ENCODE results near the gene PHETA2. TPM values are rescaled to one million over a fixed set of nuclear protein-coding genes. Genes with fewer than 3 reads are reported as not detected.

The PHETA2 gene, protein sequence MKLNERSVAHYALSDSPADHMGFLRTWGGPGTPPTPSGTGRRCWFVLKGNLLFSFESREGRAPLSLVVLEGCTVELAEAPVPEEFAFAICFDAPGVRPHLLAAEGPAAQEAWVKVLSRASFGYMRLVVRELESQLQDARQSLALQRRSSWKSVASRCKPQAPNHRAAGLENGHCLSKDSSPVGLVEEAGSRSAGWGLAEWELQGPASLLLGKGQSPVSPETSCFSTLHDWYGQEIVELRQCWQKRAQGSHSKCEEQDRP
- 15.4 and 17.3 TPM in 2 replicates for total RNA-seq

DNA sequence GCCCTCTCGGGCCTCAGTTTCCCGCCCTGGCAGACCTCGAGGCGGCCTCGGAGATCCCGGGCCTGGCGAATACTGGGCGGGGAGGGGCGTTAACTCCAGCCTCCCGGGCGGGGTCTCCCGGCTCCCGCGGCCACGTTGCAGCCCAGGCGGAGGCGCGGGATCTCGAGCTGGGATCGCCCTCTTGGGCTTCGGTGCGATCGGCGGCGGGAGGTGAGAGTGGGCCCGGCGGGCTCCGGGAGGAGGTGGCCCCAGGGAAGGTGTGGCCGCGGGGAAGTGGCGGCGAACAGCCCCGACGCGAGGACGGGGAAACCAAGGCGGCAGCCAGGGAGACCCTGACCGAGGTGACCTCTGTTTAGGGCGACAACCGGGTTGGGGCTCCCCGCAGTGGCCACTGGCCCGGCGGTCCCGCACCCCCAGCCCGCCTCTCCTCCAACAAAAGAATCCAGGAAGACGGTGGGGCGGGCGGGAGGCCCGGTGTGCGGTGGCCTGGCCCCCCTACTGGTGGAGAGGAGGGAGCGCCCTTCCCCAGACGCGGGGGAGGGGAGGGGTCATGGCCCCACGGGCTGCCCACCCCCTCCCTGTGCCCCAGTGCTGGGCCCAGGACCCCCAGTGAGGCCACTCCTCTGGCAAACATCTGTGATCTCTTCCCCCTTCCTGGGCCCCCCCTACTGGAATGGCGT, at the start of gene PHETA2:
Gene PHETA2, plus strand, starts transcription at position 117 of the 680 bp plus-strand sequence. CDS start 3,046 bp downstream, outside the sequence.

DNA sequence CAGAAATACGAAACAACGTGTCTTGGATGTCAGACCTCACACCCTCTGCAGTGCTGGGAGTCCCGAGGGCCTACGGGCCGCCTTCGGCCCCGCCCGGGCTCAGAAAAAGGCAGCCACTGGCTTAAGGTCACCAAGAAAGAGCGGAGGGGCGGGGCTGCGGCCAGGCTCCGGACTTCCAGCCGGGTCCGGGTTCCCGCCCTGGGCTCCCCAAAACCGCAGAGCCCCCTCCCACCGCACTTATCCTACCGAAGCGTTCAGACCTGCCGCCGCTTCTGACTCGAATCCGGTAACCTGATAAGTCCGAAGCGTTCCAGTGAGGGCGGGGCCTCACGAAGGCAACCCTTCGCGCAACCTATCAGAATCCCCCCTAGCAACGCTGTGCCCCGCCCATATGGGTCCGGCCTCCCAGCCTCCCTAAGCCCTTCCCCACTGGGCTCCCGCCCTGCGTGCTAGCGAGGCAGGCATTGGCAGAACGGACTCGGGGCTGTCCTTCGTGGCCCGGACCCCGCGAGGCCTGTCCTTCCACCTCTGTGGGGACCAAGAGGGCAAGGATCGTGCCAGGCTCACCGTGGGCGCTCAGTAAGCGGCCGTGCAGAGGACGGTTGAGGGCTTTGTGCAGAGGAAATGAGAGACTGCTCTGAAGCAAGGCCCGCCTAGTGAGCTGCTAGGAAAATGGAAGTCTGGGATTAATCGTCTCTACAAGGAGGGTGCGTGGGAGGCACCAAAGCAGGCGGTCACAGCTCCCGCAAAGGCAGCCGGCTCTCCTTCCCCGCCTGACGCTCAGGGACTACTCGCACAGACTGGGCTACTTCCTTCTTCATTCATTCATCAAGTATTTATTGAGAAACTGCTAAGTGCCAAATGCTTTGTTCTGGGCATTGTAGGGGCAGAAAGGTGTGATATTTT, 3.3 kb upstream of the PHETA2 start, which contains the start of gene NAGA:
Gene NAGA, minus strand, starts transcription at position 296 of the 906 bp plus-strand sequence. CDS start 515 bp downstream, outside the sequence.

DNA sequence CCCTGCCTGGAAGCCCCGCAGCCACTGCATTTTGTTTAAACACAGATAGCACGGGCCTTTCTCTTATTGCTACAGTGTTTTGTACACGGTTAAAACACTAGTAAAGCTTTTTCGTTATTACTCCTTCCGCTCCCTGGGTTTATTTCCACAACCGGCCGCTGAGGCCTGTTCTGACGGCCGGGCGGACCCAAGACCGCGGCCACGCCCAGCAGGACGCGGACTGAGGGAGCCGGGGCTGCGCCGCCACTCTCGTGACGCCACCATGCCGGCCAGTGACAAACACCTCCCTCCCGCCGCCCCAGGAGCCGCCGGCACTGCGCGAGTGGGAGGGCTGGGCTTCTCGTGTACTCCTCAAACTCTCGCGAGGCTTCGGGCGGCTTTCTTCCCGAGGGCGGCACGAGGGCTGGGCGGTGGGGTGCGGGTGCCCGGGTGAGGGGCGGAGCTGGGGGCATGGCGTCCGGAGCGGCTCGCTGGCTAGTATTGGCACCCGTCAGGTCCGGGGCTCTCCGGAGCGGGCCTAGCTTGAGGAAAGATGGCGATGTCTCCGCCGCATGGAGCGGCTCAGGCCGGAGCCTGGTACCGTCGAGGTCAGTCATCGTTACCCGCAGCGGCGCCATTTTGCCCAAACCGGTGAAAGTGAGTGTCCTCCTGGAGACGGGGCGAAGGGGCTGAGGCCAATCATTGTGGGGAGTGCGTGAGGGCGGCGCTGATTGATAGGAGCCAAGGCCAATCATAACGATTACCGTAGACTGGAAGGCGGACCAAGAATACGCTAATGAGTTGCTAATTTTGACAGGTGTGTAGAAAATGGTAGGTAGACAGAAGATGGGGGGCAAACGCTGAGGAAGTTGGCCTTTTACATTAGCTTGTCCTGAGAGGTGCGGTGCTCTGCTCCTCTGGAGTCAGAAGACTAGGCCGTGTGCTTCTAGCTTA, 5.5 kb downstream of the PHETA2 start, which contains the start of gene SMDT1:
Gene SMDT1, plus strand, starts transcription at position 382 of the 933 bp plus-strand sequence. Its CDS starts 69 bp downstream, at position 451.

DNA sequence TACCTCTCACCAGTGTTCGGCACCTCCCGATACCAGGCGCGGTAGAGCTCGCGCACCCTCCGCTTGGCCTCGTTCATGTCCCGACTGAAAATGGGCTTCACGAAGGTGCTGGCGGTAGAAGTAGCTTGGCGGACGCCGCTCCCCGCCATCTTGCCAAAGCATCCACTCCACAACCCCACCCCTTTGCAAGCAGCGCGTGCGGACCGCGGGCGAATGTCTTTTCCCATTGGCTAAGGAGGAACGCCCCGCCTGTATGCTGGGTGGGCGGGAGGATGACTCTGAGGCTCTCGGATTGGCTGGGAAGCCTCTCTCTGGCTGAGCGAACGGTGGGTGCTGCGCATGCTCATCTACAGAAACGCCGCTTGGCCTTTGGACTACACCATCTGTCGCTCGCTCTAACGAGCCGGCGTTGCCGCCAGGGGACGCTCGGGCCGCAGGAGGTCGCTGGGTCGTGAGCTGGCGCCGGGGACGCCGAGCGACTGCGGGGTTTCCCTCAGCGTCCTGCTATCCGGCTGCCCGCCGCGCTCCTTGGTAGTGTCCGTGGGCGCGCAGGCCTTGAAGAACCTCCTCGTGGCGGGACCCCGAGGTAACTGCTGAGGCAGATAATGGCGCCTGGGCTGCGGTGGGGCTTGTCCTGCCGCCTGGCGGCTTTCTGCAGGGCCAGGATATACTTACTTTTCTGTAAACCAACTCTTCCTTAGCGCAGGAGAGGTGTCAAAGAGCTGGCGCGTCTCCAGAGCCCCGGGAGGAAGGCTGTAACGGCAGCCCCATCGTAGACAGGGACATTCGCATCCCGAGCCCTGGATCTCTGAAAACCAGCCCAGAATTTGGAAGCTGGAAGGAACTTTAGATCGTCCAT, 16.8 kb downstream of the PHETA2 start, which contains the start of gene NDUFA6:
Gene NDUFA6, minus strand, starts transcription at position 177 of the 859 bp plus-strand sequence. Its CDS starts 28 bp downstream, at position 149.

Other genes starting within 250 kb of the PHETA2 start
- gene SREBF2, start 241.1 kb upstream of the PHETA2 start, total RNA-seq, result 36.5 and 58.2 TPM in 2 replicates
- gene SHISA8, start 159.2 kb upstream of the PHETA2 start, total RNA-seq, result not detected in 2 replicates
- gene TNFRSF13C, start 147.4 kb upstream of the PHETA2 start, total RNA-seq, result not detected in 2 replicates
- 3.7 and 9.6 TPM in 2 replicates for gene CENPM, start 127.1 kb upstream of the PHETA2 start, total RNA-seq
- not detected in 2 replicates for gene SEPTIN3, start 104.8 kb upstream of the PHETA2 start, total RNA-seq
- gene WBP2NL, start 75.5 kb upstream of the PHETA2 start, total RNA-seq, result not detected in 2 replicates
- gene NAGA, start 3.4 kb upstream of the PHETA2 start, total RNA-seq, result 22.6 and 24.6 TPM in 2 replicates
- gene SMDT1, start 5.5 kb downstream of the PHETA2 start, total RNA-seq, result 0.81 and 7.8 TPM in 2 replicates
- 37.7 and 42.4 TPM in 2 replicates for gene NDUFA6, start 16.5 kb downstream of the PHETA2 start, total RNA-seq
- 0.18 TPM in 1 of 2 replicates, not detected in the other for gene CYP2D6, start 56.6 kb downstream of the PHETA2 start, total RNA-seq
- gene TCF20, start 196.4 kb downstream of the PHETA2 start, total RNA-seq, result 14.1 and 17.8 TPM in 2 replicates